Erythroblast (primary cell): ENCODE results near the gene FXYD3.

Source experiments
- GATA1 ChIP-seq: IDR thresholded peaks from 2 replicates; pipeline ENCODE4 v1.6.1; 2011; ENCODE audit warnings: low read depth, mild to moderate bottlenecking, control low read depth, low read length, moderate library complexity
- POLR2A ChIP-seq: IDR thresholded peaks from 2 replicates; pipeline ENCODE4 v1.6.1; 2011; ENCODE audit warnings: mild to moderate bottlenecking, low read length

- TF ChIP-seq POLR2A (no peak), GATA1 (no peak)
These were observed 48.7 kb upstream of the FXYD3 start for GRCh38 chr19:35066691-35067563.
